HG03025 (cell line): ENCODE measurements around the gene RET.
A peak's percentile ranks its signal among the peaks of the same experiment; 100 is the strongest.

Source experiments
- ATAC-seq: cut with Tn5 transposase; IDR thresholded peaks from one replicate; pipeline ENCODE4 v1.9.1; 2021; ENCODE audit warnings: mild to moderate bottlenecking, moderate library complexity; ENCODE audit not compliant: unreplicated experiment, low FRiP score

RET gene

GRCh38 chr10:43117777-43118583 is 41.1 kb downstream of the RET start:
- no peak for ATAC-seq

GRCh38 chr10:43118631-43119415 is 42.0 kb downstream of the RET start:
- no peak for ATAC-seq

- no peak for ATAC-seq
Measured at GRCh38 chr10:43119416-43120115, 42.7 kb downstream of the RET start.

GRCh38 chr10:43120116-43120928 is 43.5 kb downstream of the RET start:
- ATAC-seq: no peak

- peak; percentile 69 for ATAC-seq
Measured at GRCh38 chr10:43120929-43121314, 44.1 kb downstream of the RET start.

- no peak for ATAC-seq
Measured at GRCh38 chr10:43121444-43121843, 44.6 kb downstream of the RET start.

- no peak for ATAC-seq
Measured at GRCh38 chr10:43122096-43122495, 45.2 kb downstream of the RET start.

GRCh38 chr10:43122826-43123225 is 46.0 kb downstream of the RET start:
- no peak for ATAC-seq

GRCh38 chr10:43123361-43124093 is 46.7 kb downstream of the RET start:
- no peak for ATAC-seq

GRCh38 chr10:43124094-43124521 is 47.2 kb downstream of the RET start:
- ATAC-seq: no peak

GRCh38 chr10:43124574-43125273 is 47.9 kb downstream of the RET start:
- no peak for ATAC-seq

GRCh38 chr10:43125274-43125845 is 48.5 kb downstream of the RET start:
- ATAC-seq: no peak

GRCh38 chr10:43125881-43126731 is 49.2 kb downstream of the RET start:
- ATAC-seq: no peak

GRCh38 chr10:43126759-43127424 is 50.0 kb downstream of the RET start:
- ATAC-seq: no peak

GRCh38 chr10:43127442-43127841 is 50.6 kb downstream of the RET start:
- no peak for ATAC-seq

- no peak for ATAC-seq
Measured at GRCh38 chr10:43128331-43128730, 51.5 kb downstream of the RET start.

- ATAC-seq: peak; percentile 53
Measured at GRCh38 chr10:43128958-43129706, 52.3 kb downstream of the RET start.
